Measurements from ENCODE around the gene FMR1NB.

DNA sequence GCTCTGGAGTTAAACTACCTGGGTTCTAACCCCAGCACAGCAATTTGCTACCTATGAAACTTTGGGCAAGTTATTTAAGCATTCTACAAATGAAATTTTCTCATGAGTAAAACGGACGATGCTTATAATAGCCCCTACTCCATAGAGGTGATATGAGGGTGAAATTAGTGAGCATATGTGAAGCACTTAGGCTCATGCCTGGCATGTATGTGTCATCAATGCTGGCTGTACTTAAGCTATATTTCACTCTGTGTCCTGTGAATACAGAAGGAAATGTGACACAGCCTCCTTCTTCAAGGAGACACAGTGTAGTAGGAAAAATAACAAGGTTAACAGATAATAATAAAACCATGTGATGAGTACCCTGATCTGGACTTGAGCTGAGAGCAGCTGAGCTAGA lies 20.4 kb upstream of the FMR1NB start:
- no peak for TF ChIP-seq POLR2A (IDR thresholded peaks at IDR 0.05)
- TF ChIP-seq, protein P1, sequence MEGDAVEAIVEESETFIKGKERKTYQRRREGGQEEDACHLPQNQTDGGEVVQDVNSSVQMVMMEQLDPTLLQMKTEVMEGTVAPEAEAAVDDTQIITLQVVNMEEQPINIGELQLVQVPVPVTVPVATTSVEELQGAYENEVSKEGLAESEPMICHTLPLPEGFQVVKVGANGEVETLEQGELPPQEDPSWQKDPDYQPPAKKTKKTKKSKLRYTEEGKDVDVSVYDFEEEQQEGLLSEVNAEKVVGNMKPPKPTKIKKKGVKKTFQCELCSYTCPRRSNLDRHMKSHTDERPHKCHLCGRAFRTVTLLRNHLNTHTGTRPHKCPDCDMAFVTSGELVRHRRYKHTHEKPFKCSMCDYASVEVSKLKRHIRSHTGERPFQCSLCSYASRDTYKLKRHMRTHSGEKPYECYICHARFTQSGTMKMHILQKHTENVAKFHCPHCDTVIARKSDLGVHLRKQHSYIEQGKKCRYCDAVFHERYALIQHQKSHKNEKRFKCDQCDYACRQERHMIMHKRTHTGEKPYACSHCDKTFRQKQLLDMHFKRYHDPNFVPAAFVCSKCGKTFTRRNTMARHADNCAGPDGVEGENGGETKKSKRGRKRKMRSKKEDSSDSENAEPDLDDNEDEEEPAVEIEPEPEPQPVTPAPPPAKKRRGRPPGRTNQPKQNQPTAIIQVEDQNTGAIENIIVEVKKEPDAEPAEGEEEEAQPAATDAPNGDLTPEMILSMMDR (IDR thresholded peaks at IDR 0.05), result no peak
